Measurements from ENCODE around the gene PBX2.
"Not testable (repeated sequence)": the region's sequence is repeated elsewhere in the genome, so short reads cannot be mapped to it uniquely, and the experiment has no call there.

Gene PBX2

GRCh38 chr6:32213649-32214048, 23.6 kb upstream of the PBX2 start:
- TF ChIP-seq CTCF (IDR thresholded peaks at IDR 0.05; ENCODE audit: borderline replicate concordance, insufficient read depth, low read depth, low read length) = no peak
- H3K4me3 ChIP-seq (ENCODE audit: low read depth, low read length) = no peak overlapping the region

GRCh38 chr6:32212076-32212760, 22.2 kb upstream of the PBX2 start:
- TF ChIP-seq CTCF (IDR thresholded peaks at IDR 0.05; ENCODE audit: borderline replicate concordance, insufficient read depth, low read depth, low read length) = no peak

GRCh38 chr6:32211432-32211831, 21.4 kb upstream of the PBX2 start:
- not testable (repeated sequence) for H3K4me3 ChIP-seq (ENCODE audit: low read depth, low read length)

More at GRCh38 chr6:32212076-32212760, 22.2 kb upstream of the PBX2 start:
- no peak overlapping the region for H3K4me3 ChIP-seq (ENCODE audit: low read depth, low read length)

- H3K4me3 ChIP-seq (ENCODE audit: low read depth, low read length) = no peak overlapping the region
- no peak for TF ChIP-seq CTCF (IDR thresholded peaks at IDR 0.05; ENCODE audit: borderline replicate concordance, insufficient read depth, low read depth, low read length)
Observed at GRCh38 chr6:32210191-32210601, 20.2 kb upstream of the PBX2 start.

- H3K4me3 ChIP-seq (ENCODE audit: low read depth, low read length) = no peak overlapping the region
- no peak for TF ChIP-seq CTCF (IDR thresholded peaks at IDR 0.05; ENCODE audit: borderline replicate concordance, insufficient read depth, low read depth, low read length)
Observed at GRCh38 chr6:32208996-32209395, 19.0 kb upstream of the PBX2 start.

- TF ChIP-seq CTCF (IDR thresholded peaks at IDR 0.05; ENCODE audit: borderline replicate concordance, insufficient read depth, low read depth, low read length) = no peak
Observed at GRCh38 chr6:32204268-32204715, 14.3 kb upstream of the PBX2 start.

GRCh38 chr6:32203426-32204267, 13.6 kb upstream of the PBX2 start:
- H3K4me3 ChIP-seq (ENCODE audit: low read depth, low read length) = no peak overlapping the region
- no peak for TF ChIP-seq CTCF (IDR thresholded peaks at IDR 0.05; ENCODE audit: borderline replicate concordance, insufficient read depth, low read depth, low read length)

More at GRCh38 chr6:32204268-32204715, 14.3 kb upstream of the PBX2 start:
- H3K4me3 ChIP-seq (ENCODE audit: low read depth, low read length) = no peak overlapping the region
